ENCODE results near the gene KCNJ8.
"Not testable (repeated sequence)": the region's sequence is repeated elsewhere in the genome, so short reads cannot be mapped to it uniquely, and the experiment has no call there.

Gene KCNJ8

DNA sequence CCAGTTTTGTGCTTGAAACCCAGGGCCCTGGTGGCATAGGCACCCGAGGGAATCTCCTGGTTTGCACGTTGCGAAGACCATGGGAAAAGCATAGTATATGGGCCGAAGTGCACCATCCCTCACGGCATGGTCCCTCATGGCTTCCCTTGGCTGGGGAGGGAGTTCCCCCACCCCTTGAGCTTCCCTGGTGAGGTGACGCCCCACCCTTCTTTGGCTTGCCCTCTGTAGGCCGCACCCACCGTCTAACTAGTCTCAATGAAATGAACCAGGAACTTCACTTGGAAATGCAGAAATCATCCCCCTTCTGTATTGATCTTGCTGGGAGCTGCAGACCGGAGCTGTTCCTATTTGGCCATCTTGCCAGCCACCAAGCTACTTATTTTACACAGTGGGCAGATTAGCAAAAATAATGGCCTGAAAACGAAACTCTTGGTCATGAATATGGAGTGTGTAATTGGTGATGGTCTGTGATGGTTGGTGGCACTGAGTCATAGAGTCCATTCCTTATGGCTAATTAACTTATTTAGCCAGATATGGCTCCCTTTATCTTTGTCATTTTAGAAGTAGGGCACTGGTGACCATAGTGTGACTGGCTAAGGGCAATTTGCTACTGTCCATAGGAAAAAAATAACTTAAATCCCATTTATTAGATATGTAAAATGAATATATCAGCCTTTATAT, 21.3 kb upstream of the KCNJ8 start:
- TF ChIP-seq, protein P1, sequence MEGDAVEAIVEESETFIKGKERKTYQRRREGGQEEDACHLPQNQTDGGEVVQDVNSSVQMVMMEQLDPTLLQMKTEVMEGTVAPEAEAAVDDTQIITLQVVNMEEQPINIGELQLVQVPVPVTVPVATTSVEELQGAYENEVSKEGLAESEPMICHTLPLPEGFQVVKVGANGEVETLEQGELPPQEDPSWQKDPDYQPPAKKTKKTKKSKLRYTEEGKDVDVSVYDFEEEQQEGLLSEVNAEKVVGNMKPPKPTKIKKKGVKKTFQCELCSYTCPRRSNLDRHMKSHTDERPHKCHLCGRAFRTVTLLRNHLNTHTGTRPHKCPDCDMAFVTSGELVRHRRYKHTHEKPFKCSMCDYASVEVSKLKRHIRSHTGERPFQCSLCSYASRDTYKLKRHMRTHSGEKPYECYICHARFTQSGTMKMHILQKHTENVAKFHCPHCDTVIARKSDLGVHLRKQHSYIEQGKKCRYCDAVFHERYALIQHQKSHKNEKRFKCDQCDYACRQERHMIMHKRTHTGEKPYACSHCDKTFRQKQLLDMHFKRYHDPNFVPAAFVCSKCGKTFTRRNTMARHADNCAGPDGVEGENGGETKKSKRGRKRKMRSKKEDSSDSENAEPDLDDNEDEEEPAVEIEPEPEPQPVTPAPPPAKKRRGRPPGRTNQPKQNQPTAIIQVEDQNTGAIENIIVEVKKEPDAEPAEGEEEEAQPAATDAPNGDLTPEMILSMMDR (conservative IDR thresholded peaks at IDR 0.05; ENCODE audit: low read length): no peak
- no peak for TF ChIP-seq EZH2phosphoT487 (IDR thresholded peaks at IDR 0.05; ENCODE audit: borderline replicate concordance)
- Histone ChIP-seq H2AFZ (ENCODE audit: low read length) (no peak overlapping the region), H3K9me2 (replicated peaks; ENCODE audit: low read depth, low read length) (no peaks in the 10 kb centered on the region), H3K4me2 (ENCODE audit: low read depth, low read length, poor library complexity, severe bottlenecking) (no peak overlapping the region), H3K9ac (ENCODE audit: low read depth, low read length, poor library complexity, severe bottlenecking) (no peak overlapping the region), H3K9me3 (ENCODE audit: insufficient read depth, low read depth, low read length) (no peaks in the 10 kb centered on the region), H3K27me3 (ENCODE audit: insufficient read depth, low read length, poor library complexity, severe bottlenecking) (no peaks in the 10 kb centered on the region), H3F3A (ENCODE audit: low read depth) (no peaks in the 10 kb centered on the region), H3K79me2 (ENCODE audit: insufficient read depth, low read length) (no peaks in the 10 kb centered on the region), H4K20me1 (ENCODE audit: insufficient read depth, low read length, poor library complexity, severe bottlenecking) (no peaks in the 10 kb centered on the region), H3K36me3 (ENCODE audit: insufficient read depth, low read length) (no peaks in the 10 kb centered on the region), H3K4me1 (ENCODE audit: insufficient read depth, low read length, poor library complexity, severe bottlenecking) (no peaks in the 10 kb centered on the region), H3K4me3 (ENCODE audit: low read length, poor library complexity, severe bottlenecking) (no peak overlapping the region)

- H2AFZ ChIP-seq (ENCODE audit: low read length); H3K27me3 ChIP-seq (ENCODE audit: insufficient read depth, low read length, poor library complexity, severe bottlenecking): not testable (repeated sequence)
Measured at GRCh38 chr12:21794807-21795595, 20.5 kb upstream of the KCNJ8 start.

DNA sequence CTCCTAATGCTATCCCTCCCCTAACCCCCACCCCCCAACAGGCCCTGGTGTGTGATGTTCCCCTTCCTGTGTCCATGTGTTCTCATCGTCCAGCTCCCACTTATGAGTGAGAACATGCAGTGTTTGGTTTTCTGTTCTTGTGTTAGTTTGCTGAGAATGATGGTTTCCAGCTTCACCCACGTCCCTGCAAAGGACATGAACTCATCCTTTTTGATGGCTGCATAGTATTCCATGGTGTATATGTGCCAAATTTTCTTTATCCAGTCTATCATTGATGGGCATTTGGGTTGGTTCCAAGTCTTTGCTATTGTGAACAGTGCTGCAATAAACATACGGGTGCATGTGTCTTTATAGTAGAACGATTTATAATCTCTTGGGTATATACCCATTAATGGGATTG, 15.2 kb upstream of the KCNJ8 start:
- not testable (repeated sequence) for H3K9ac ChIP-seq (ENCODE audit: low read depth, low read length, poor library complexity, severe bottlenecking); H2AFZ ChIP-seq (ENCODE audit: low read length); H3K9me2 ChIP-seq (replicated peaks; ENCODE audit: low read depth, low read length); H3K4me3 ChIP-seq (ENCODE audit: low read length, poor library complexity, severe bottlenecking); H3K27me3 ChIP-seq (ENCODE audit: insufficient read depth, low read length, poor library complexity, severe bottlenecking); H3K4me2 ChIP-seq (ENCODE audit: low read depth, low read length, poor library complexity, severe bottlenecking); H3K79me2 ChIP-seq (ENCODE audit: insufficient read depth, low read length); H3K9me3 ChIP-seq (ENCODE audit: insufficient read depth, low read depth, low read length); H3K36me3 ChIP-seq (ENCODE audit: insufficient read depth, low read length); H3F3A ChIP-seq (ENCODE audit: low read depth); H4K20me1 ChIP-seq (ENCODE audit: insufficient read depth, low read length, poor library complexity, severe bottlenecking); H3K4me1 ChIP-seq (ENCODE audit: insufficient read depth, low read length, poor library complexity, severe bottlenecking)

More at GRCh38 chr12:21794807-21795595, 20.5 kb upstream of the KCNJ8 start:
- not testable (repeated sequence) for H3K4me2 ChIP-seq (ENCODE audit: low read depth, low read length, poor library complexity, severe bottlenecking); H3K79me2 ChIP-seq (ENCODE audit: insufficient read depth, low read length); H3K4me3 ChIP-seq (ENCODE audit: low read length, poor library complexity, severe bottlenecking); H3K4me1 ChIP-seq (ENCODE audit: insufficient read depth, low read length, poor library complexity, severe bottlenecking); H3F3A ChIP-seq (ENCODE audit: low read depth); H3K9me3 ChIP-seq (ENCODE audit: insufficient read depth, low read depth, low read length); H4K20me1 ChIP-seq (ENCODE audit: insufficient read depth, low read length, poor library complexity, severe bottlenecking); H3K9ac ChIP-seq (ENCODE audit: low read depth, low read length, poor library complexity, severe bottlenecking); H3K9me2 ChIP-seq (replicated peaks; ENCODE audit: low read depth, low read length); H3K36me3 ChIP-seq (ENCODE audit: insufficient read depth, low read length)

DNA sequence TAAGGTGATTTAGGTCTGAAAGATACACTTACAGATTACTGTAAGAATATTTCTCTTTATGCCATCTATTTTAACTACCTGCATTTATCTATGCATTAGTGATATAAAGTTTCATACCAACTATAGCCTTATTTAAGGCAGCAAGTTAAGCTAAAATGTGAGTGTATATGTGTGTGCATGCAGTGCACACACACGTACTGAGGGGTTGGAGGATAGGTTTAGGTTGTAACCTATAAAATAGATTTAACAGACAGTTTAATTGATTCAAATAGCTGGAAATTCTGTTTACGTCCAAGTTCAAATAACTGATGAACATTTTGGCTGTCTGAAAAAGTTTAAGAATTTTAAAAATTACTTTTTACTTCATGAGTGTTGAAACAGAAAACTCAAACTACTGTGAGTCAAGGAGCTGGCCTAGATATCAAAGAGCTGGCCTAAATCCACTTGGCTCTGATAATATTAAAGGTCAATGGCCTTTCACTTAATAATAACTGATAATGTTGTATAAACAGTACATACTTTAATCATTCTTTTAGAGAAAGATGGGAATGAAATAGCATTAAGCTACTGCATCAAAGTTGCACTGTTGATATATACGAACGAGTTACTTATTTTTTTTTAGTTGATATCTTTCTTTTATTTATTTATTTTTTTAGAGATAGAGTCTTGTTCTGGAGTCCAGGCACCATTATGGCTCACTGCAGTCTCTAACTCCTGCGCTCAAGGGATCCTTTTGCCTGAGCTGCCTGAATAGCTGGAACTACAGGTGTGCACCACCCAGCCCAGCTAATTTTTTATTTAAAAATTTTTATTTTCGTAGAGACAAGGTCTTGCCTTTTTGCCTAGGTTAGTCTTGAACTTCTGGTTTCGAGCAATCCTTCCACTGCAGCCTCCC, 13.8 kb upstream of the KCNJ8 start:
- H3K36me3 ChIP-seq (ENCODE audit: insufficient read depth, low read length): no peaks in the 10 kb centered on the region
- no peak overlapping the region for H3K4me3 ChIP-seq (ENCODE audit: low read length, poor library complexity, severe bottlenecking)
- H3K9ac ChIP-seq (ENCODE audit: low read depth, low read length, poor library complexity, severe bottlenecking): no peak overlapping the region
- no peaks in the 10 kb centered on the region for H3F3A ChIP-seq (ENCODE audit: low read depth)
- no peaks in the 10 kb centered on the region for H4K20me1 ChIP-seq (ENCODE audit: insufficient read depth, low read length, poor library complexity, severe bottlenecking)
- TF ChIP-seq, protein P1 (conservative IDR thresholded peaks at IDR 0.05; ENCODE audit: low read length): no peak
- TF ChIP-seq EZH2phosphoT487 (IDR thresholded peaks at IDR 0.05; ENCODE audit: borderline replicate concordance): no peak
- no peaks in the 10 kb centered on the region for H3K4me1 ChIP-seq (ENCODE audit: insufficient read depth, low read length, poor library complexity, severe bottlenecking)
- no peak overlapping the region for H2AFZ ChIP-seq (ENCODE audit: low read length)
- H3K27me3 ChIP-seq (ENCODE audit: insufficient read depth, low read length, poor library complexity, severe bottlenecking): no peaks in the 10 kb centered on the region
- no peaks in the 10 kb centered on the region for H3K9me3 ChIP-seq (ENCODE audit: insufficient read depth, low read depth, low read length)
- H3K79me2 ChIP-seq (ENCODE audit: insufficient read depth, low read length): no peaks in the 10 kb centered on the region
- H3K4me2 ChIP-seq (ENCODE audit: low read depth, low read length, poor library complexity, severe bottlenecking): no peak overlapping the region
- no peaks in the 10 kb centered on the region for H3K9me2 ChIP-seq (replicated peaks; ENCODE audit: low read depth, low read length)

Measured in Loucy (cell line).